Tibial artery (tissue), 4 donors: ENCODE results near the gene PANK3.

Experiments
- DNase-seq, 2 donors: peaks; one replicate each; pipeline ENCODE4 v3.0.0-alpha.2; 2019
- H3K27ac ChIP-seq, 2 donors: fragments of 200-600 bp; sonication (generic) in 1 of 2; 1 replicate in 1 of 2; 2 replicates in 1 of 2; pipeline ENCODE4 v1.5.1; 2018 to 2019; ENCODE audit warnings: mild to moderate bottlenecking in 1 of 2
- H3K27me3 ChIP-seq, 2 donors: fragments of 200-600 bp; sonication (generic) in 1 of 2; one replicate each; pipeline versions ENCODE4 v1.5.1 to v1.6.0; 2016 to 2019
- H3K36me3 ChIP-seq, 3 donors: fragments of 200-600 bp; sonication (generic) in 2 of 3; one replicate each; pipeline ENCODE4 v1.5.1; 2016 to 2019; ENCODE audit warnings: mild to moderate bottlenecking in 2 of 3
- H3K4me1 ChIP-seq, 4 donors: fragments of 200-600 bp; sonication (generic) in 2 of 4; 1 replicate in 3 of 4; 2 replicates in 1 of 4; pipeline ENCODE4 v1.5.1; 2016 to 2019
- H3K4me3 ChIP-seq, 2 donors: fragments of 200-600 bp; sonication (generic) in 1 of 2; 1 replicate in 1 of 2; 2 replicates in 1 of 2; pipeline ENCODE4 v1.5.1; 2018 to 2019; ENCODE audit warnings: mild to moderate bottlenecking in 2 of 2
- H3K9me3 ChIP-seq, 3 donors: fragments of 200-600 bp; sonication (generic) in 1 of 3; one replicate each; pipeline ENCODE4 v1.5.1; 2016 to 2019
- intact Hi-C: fragments of 100-400 bp; cut with DNase I; formaldehyde crosslinking; loops from one replicate; pipeline ENCODE4 v1.15.0; 2023; ENCODE audit warnings: low total_unique reads
- TF ChIP-seq, protein P1 (sequence below), 2 experiments: fragments of 200-600 bp in 1 of 2; fragments of 450-650 bp in 1 of 2; IDR thresholded peaks; one replicate each; pipeline ENCODE4 v1.5.1; 2017 to 2019; ENCODE audit warnings: antibody characterized with exemption in 2 of 2, mild to moderate bottlenecking in 1 of 2, moderate library complexity in 1 of 2

The PANK3 gene

GRCh38 chr5:168529374-168530234 is 49.6 kb downstream of the PANK3 start:
- no peak for DNase-seq
- H3K4me1 ChIP-seq: peaks cover 0 to 12% (median 6%) of the 10 kb centered on the region in 4 donors
- TF ChIP-seq, protein P1, sequence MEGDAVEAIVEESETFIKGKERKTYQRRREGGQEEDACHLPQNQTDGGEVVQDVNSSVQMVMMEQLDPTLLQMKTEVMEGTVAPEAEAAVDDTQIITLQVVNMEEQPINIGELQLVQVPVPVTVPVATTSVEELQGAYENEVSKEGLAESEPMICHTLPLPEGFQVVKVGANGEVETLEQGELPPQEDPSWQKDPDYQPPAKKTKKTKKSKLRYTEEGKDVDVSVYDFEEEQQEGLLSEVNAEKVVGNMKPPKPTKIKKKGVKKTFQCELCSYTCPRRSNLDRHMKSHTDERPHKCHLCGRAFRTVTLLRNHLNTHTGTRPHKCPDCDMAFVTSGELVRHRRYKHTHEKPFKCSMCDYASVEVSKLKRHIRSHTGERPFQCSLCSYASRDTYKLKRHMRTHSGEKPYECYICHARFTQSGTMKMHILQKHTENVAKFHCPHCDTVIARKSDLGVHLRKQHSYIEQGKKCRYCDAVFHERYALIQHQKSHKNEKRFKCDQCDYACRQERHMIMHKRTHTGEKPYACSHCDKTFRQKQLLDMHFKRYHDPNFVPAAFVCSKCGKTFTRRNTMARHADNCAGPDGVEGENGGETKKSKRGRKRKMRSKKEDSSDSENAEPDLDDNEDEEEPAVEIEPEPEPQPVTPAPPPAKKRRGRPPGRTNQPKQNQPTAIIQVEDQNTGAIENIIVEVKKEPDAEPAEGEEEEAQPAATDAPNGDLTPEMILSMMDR (IDR thresholded peaks at IDR 0.05): no peak
- H3K27me3 ChIP-seq: peaks cover 0 to 49% of the 10 kb centered on the region in 2 donors
- no peak overlapping the region for H3K27ac ChIP-seq
- no peaks in the 10 kb centered on the region for H3K36me3 ChIP-seq
- peak overlapping the region; percentile 35 to 52 for H3K4me3 ChIP-seq
- peaks cover 0 to 6% (median 0%) of the 10 kb centered on the region in 3 donors for H3K9me3 ChIP-seq
- intact Hi-C loops: no loop called here

DNA sequence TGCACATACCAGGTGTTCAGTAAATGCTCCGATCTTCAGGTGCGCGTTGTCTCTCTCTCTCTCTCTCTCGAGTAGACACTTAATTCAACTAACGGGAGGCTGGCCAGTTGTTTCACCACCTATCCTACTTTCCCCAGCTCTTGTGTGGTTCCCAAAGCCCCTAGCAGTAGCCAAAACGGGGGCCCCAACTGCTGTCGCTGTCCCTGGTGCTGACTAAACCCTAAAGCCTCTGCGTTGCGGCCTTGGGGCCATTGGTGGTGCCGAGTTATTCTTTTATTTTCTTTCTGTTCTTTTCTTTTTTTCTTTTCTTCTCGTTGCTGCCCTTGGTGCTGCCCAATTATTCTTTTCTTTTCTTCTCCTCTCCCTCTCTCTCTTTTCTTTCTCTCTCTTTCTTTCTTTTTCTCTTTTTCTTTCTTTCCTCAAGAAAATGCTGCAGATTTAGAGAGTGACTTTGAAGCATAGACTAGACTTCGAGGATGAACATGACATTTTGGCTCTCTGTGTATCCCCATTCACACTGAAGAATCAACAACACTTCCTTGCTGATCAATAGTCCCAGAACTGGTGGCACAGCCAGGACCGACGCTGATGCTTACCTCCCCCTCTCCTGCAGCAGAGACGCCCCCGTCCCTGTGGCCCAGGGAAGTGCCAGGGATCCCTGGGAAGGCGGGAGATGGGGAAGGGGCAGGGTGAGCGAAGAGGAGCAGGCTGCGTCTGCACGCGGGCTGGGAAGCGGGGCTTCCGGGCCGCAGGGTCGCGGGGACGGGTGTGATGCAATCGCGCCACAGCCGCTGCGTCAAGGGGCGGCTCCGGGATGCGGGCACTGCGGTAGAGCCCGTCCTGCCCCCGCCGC is 50.4 kb downstream of the PANK3 start, which contains the start of gene FBLL1:
Gene FBLL1, plus strand, starts transcription at position 785 of the 853 bp plus-strand sequence. CDS start 200 bp downstream, outside the sequence.
- peaks cover 0 to 12% (median 6%) of the 10 kb centered on the region in 4 donors for H3K4me1 ChIP-seq
- H3K27ac ChIP-seq: no peak within 1 kb of the TSS
- intact Hi-C loops: no loop called here
- DNase-seq: no peak
- H3K27me3 ChIP-seq: peaks cover 0 to 47% of the 10 kb centered on the region in 2 donors
- TF ChIP-seq, protein P1 (IDR thresholded peaks at IDR 0.05): no peak
- peaks cover 0 to 6% (median 0%) of the 10 kb centered on the region in 3 donors for H3K9me3 ChIP-seq
- peaks cover 0 to under 1% (median 0%) of the 10 kb centered on the region in 3 donors for H3K36me3 ChIP-seq
- H3K4me3 ChIP-seq: peak within 1 kb of the TSS; percentile 35 to 52

DNA sequence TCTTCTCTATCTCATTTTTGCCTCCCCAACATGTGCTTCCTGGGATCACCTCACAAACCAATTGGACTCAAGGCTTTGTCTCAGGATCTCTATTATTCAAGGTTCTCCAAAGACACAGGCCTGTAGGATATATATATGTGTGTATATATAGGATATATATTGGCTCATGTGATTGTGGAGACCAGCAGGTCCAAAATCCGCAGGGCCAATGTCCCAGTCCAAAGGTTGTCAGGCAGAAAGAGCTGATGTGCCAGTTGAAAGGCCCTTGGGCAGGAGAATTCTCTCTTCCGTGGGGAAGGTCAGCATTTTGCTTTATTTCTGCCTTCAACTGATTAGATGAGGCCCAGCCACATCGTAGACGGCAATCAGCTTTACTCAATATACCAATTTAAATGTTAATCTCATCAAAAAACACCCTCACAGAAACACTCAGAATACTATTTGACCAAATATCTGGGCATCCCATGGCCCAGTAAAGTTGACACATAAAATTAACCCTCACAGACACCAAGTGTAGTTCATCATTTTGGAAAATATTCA is 51.3 kb downstream of the PANK3 start:
- Histone ChIP-seq H3K4me1 (peaks cover 0 to 12% (median 6%) of the 10 kb centered on the region in 4 donors), H3K4me3 (no peak overlapping the region), H3K9me3 (peaks cover 0 to 6% (median 0%) of the 10 kb centered on the region in 3 donors), H3K27me3 (peaks cover 0 to 39% of the 10 kb centered on the region in 2 donors), H3K36me3 (peaks cover 0 to 9% (median 0%) of the 10 kb centered on the region in 3 donors), H3K27ac (no peak overlapping the region)
- TF ChIP-seq, protein P1 (IDR thresholded peaks at IDR 0.05): no peak
- intact Hi-C loops: no loop called here
- no peak for DNase-seq

DNA sequence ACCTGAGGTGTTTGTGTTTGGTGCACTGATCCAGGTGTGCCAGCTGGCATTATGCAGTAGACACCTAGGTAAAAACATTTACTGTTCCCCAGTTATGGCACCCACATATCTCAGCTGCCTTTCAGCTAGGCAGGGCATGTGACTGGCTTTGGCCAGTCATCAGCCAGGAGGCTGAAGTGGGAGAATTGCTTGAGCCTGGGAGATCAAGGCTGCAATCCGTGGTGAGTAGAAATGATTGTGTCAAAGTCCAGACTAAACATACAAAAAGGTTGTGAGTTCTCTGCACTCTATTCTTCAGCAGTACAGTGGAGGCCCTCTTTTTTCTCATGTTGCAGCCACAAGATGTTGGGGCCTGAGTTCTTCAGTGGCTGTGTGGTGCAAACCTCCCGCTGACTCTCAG is 53.3 kb downstream of the PANK3 start:
- Histone ChIP-seq H3K9me3 (peaks cover 0 to 6% (median 0%) of the 10 kb centered on the region in 3 donors), H3K36me3 (peaks cover 0 to 16% (median 6%) of the 10 kb centered on the region in 3 donors), H3K4me1 (peaks cover 0 to 12% (median 6%) of the 10 kb centered on the region in 4 donors), H3K27me3 (peaks cover 0 to 19% of the 10 kb centered on the region in 2 donors), H3K4me3 (no peak overlapping the region), H3K27ac (no peak overlapping the region)
- DNase-seq: no peak
- TF ChIP-seq, protein P1 (IDR thresholded peaks at IDR 0.05): no peak
- intact Hi-C loops: no loop called here

DNA sequence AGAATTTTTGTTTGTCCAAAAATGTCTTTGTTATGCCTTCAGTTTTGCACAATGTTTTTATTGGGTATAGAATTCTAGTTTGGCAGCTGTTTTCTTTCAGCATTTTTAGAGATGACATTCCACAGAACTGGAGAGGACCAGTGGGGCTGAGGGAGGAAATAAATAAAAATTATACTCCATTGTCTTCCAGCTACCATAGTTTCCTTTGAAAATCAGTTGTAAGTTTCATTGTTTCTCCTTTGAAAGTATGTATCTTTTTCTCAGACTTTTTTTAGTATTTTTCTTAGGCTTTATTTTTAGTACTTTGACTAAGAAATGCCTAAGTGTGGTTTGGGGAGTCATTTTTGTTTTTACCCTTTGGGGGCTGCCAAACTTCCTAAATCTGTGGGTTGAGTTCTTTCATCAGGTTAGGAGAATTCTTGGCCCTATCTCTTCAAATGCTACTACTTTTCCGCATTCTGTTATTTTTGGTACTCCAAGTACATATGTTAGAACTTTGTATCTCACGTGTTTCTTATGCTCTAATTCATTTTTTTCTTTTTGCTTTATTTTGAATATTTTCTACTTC is 65.2 kb downstream of the PANK3 start:
- peaks cover 97 to 99% (median 98%) of the 10 kb centered on the region in 3 donors for H3K36me3 ChIP-seq

More for the DNA sequence above, 65.2 kb downstream of the PANK3 start:
- TF ChIP-seq, protein P1 (IDR thresholded peaks at IDR 0.05): no peak
- intact Hi-C loops: no loop called here
- Histone ChIP-seq H3K9me3 (peaks cover 0 to 10% (median 3%) of the 10 kb centered on the region in 3 donors), H3K27ac (no peak overlapping the region), H3K27me3 (no peaks in the 10 kb centered on the region), H3K4me3 (no peak overlapping the region), H3K4me1 (no peaks in the 10 kb centered on the region)
- DNase-seq: no peak
